Stimulated activated CD4-positive, alpha-beta T cell treated with anti-CD3 and anti-CD28 coated beads, Interleukin-12 subunit alpha, Interleukin-12 subunit beta, amount 100 ng/mL, for 24 hours (primary cell): Measurements from ENCODE around the gene NXPH2.

Experiments used
- DNase-seq, 2 experiments: peaks; one replicate each; pipeline ENCODE4 v3.0.0-alpha.2; 2020; ENCODE audit warnings: low read depth in 2 of 2

The NXPH2 gene

GRCh38 chr2:138779781-138780445 lies at the start of gene NXPH2:
NXPH2 (minus strand) TSS chr2:138780390; CDS start chr2:138780241, 149 bp downstream.
- DNase-seq, result no peak

GRCh38 chr2:138829326-138829919 lies 49.2 kb upstream of the NXPH2 start:
- DNase-seq, result peak in 1 of 2 experiments; percentile 20

GRCh38 chr2:138827426-138828054 lies 47.4 kb upstream of the NXPH2 start:
- DNase-seq, result no peak

- DNase-seq, result no peak
Measured at GRCh38 chr2:138823666-138824065, 43.5 kb upstream of the NXPH2 start.

- no peak for DNase-seq
Measured at GRCh38 chr2:138819964-138820363, 39.8 kb upstream of the NXPH2 start.

GRCh38 chr2:138818556-138818955 lies 38.4 kb upstream of the NXPH2 start:
- no peak for DNase-seq

- DNase-seq, result no peak
Measured at GRCh38 chr2:138814123-138814898, 34.1 kb upstream of the NXPH2 start.

GRCh38 chr2:138811431-138811830 lies 31.2 kb upstream of the NXPH2 start:
- DNase-seq, result no peak

- DNase-seq, result no peak
Measured at GRCh38 chr2:138794724-138795123, 14.5 kb upstream of the NXPH2 start.

- DNase-seq, result no peak
Measured at GRCh38 chr2:138787053-138787666, 7.0 kb upstream of the NXPH2 start.

GRCh38 chr2:138782383-138782782 lies 2.2 kb upstream of the NXPH2 start:
- no peak for DNase-seq

- DNase-seq, result no peak
Measured at GRCh38 chr2:138780908-138781307, 718 bp upstream of the NXPH2 start.

GRCh38 chr2:138780446-138780880 lies 273 bp upstream of the NXPH2 start:
- no peak for DNase-seq

GRCh38 chr2:138779406-138779780 lies 797 bp downstream of the NXPH2 start:
- no peak for DNase-seq

GRCh38 chr2:138777996-138778395 lies 2.2 kb downstream of the NXPH2 start:
- DNase-seq, result no peak

- DNase-seq, result no peak
Measured at GRCh38 chr2:138775736-138776135, 4.5 kb downstream of the NXPH2 start.

GRCh38 chr2:138771534-138771933 lies 8.7 kb downstream of the NXPH2 start:
- DNase-seq, result no peak

- DNase-seq, result no peak
Measured at GRCh38 chr2:138767101-138767500, 13.1 kb downstream of the NXPH2 start.

- no peak for DNase-seq
Measured at GRCh38 chr2:138766464-138766863, 13.7 kb downstream of the NXPH2 start.

- no peak for DNase-seq
Measured at GRCh38 chr2:138763971-138764370, 16.2 kb downstream of the NXPH2 start.

- DNase-seq, result no peak
Measured at GRCh38 chr2:138762533-138762932, 17.7 kb downstream of the NXPH2 start.

GRCh38 chr2:138760676-138761075 lies 19.5 kb downstream of the NXPH2 start:
- no peak for DNase-seq
